ENCODE measurements around the gene UBASH3B.

Gene UBASH3B

GRCh38 chr11:122647736-122648275 lies 7.7 kb upstream of the UBASH3B start:
- DNase-seq: no peak

- no peak for DNase-seq
These were observed 6.4 kb upstream of the UBASH3B start for GRCh38 chr11:122649116-122649515.

GRCh38 chr11:122650619-122651018 lies 4.9 kb upstream of the UBASH3B start:
- no peak for DNase-seq

- DNase-seq: no peak
These were observed 3.0 kb upstream of the UBASH3B start for GRCh38 chr11:122652495-122652894.

- no peak for DNase-seq
These were observed 1.5 kb upstream of the UBASH3B start for GRCh38 chr11:122653916-122654585.

GRCh38 chr11:122656073-122656630 lies 630 bp downstream of the UBASH3B start:
- DNase-seq: peak; percentile 53

GRCh38 chr11:122656631-122657101 lies 1.1 kb downstream of the UBASH3B start:
- peak; percentile 41 for DNase-seq

- DNase-seq: no peak
These were observed 4.4 kb downstream of the UBASH3B start for GRCh38 chr11:122659676-122660554.

GRCh38 chr11:122661182-122661945 lies 5.8 kb downstream of the UBASH3B start:
- DNase-seq: no peak

- no peak for DNase-seq
These were observed 7.7 kb downstream of the UBASH3B start for GRCh38 chr11:122663056-122663740.

GRCh38 chr11:122663764-122664163 lies 8.2 kb downstream of the UBASH3B start:
- DNase-seq: no peak

GRCh38 chr11:122664188-122664587 lies 8.7 kb downstream of the UBASH3B start:
- no peak for DNase-seq

GRCh38 chr11:122665861-122666260 lies 10.3 kb downstream of the UBASH3B start:
- no peak for DNase-seq

- DNase-seq: no peak
These were observed 11.2 kb downstream of the UBASH3B start for GRCh38 chr11:122666743-122667142.

- no peak for DNase-seq
These were observed 13.1 kb downstream of the UBASH3B start for GRCh38 chr11:122668562-122669090.

- no peak for DNase-seq
These were observed 14.6 kb downstream of the UBASH3B start for GRCh38 chr11:122670131-122670530.

GRCh38 chr11:122671400-122671891 lies 15.9 kb downstream of the UBASH3B start:
- DNase-seq: no peak

- DNase-seq: no peak
These were observed 17.4 kb downstream of the UBASH3B start for GRCh38 chr11:122672892-122673291.

- DNase-seq: no peak
These were observed 18.2 kb downstream of the UBASH3B start for GRCh38 chr11:122673701-122674100.

- peak; percentile 37 for DNase-seq
These were observed 21.1 kb downstream of the UBASH3B start for GRCh38 chr11:122676638-122677037.

GRCh38 chr11:122677256-122677655 lies 21.7 kb downstream of the UBASH3B start:
- no peak for DNase-seq

GRCh38 chr11:122678406-122678805 lies 22.9 kb downstream of the UBASH3B start:
- no peak for DNase-seq

Measured in stimulated activated CD4-positive, alpha-beta T cell treated with anti-CD3 and anti-CD28 coated beads, Interleukin-1b, Interleukin-23, amount 100 ng/mL, for 48 hours (primary cell).